CD14-positive monocyte (primary cell): ENCODE measurements around the gene FERMT2. TPM values are rescaled to one million over a fixed set of nuclear protein-coding genes. Genes with fewer than 3 reads are reported as not detected.

Experiments used
- DNase-seq, 3 donors: peaks; one replicate each; pipeline ENCODE4 v3.0.0-alpha.2; 2011 to 2022
- H2AFZ ChIP-seq: 2 replicates; pipeline ENCODE4 v1.6.0; 2012; ENCODE audit warnings: mild to moderate bottlenecking, low read depth, low read length, inconsistent platforms; ENCODE audit not compliant: insufficient read depth, poor library complexity, severe bottlenecking
- H3K27ac ChIP-seq, 2 donors: 1 replicate in 1 of 2; 2 replicates in 1 of 2; pipeline ENCODE4 v1.5.1; 2012 to 2013; ENCODE audit warnings: low read length in 2 of 2, control low read depth in 1 of 2, inconsistent platforms in 1 of 2, low read depth in 1 of 2, mild to moderate bottlenecking in 1 of 2
- H3K27me3 ChIP-seq, 2 donors: one replicate each; pipeline versions ENCODE4 v1.6.0 to v1.6.1; 2011 to 2013; ENCODE audit warnings: low read length in 2 of 2; ENCODE audit not compliant: control insufficient read depth in 2 of 2, insufficient read depth in 2 of 2
- H3K36me3 ChIP-seq, 2 donors: replicated peaks in 1 of 2; 1 replicate in 1 of 2; 2 replicates in 1 of 2; pipeline versions ENCODE4 v1.5.1 to v1.6.1; 2012 to 2013; ENCODE audit warnings: low read length in 2 of 2, control low read depth in 1 of 2, inconsistent platforms in 1 of 2, mild to moderate bottlenecking in 1 of 2; ENCODE audit not compliant: insufficient read depth in 2 of 2, control insufficient read depth in 1 of 2
- H3K4me1 ChIP-seq, 2 donors: 1 replicate in 1 of 2; 2 replicates in 1 of 2; pipeline versions ENCODE4 v1.5.1 to v1.6.1; 2012 to 2013; ENCODE audit warnings: low read length in 2 of 2, control low read depth in 1 of 2, inconsistent platforms in 1 of 2, mild to moderate bottlenecking in 1 of 2, moderate library complexity in 1 of 2; ENCODE audit not compliant: insufficient read depth in 2 of 2, control insufficient read depth in 1 of 2
- H3K4me2 ChIP-seq: replicated peaks from 2 replicates; pipeline ENCODE3; 2012; ENCODE audit warnings: low read length, moderate library complexity, mild to moderate bottlenecking; ENCODE audit not compliant: poor library complexity, severe bottlenecking; ENCODE audit errors: extremely low read depth
- H3K4me3 ChIP-seq, 3 experiments: fragments of 200-600 bp in 1 of 3; sonication (generic) in 1 of 3; replicated peaks in 1 of 3; 1 replicate in 2 of 3; 2 replicates in 1 of 3; pipeline ENCODE4 v1.5.1; 2011 to 2013; ENCODE audit warnings: low read length in 3 of 3, mild to moderate bottlenecking in 3 of 3, control low read depth in 2 of 3, low read depth in 2 of 3, inconsistent platforms in 1 of 3, moderate library complexity in 1 of 3
- H3K79me2 ChIP-seq: 2 replicates; pipeline ENCODE4 v1.6.0; 2012; ENCODE audit warnings: mild to moderate bottlenecking, control low read depth, inconsistent platforms, low read length, moderate library complexity; ENCODE audit not compliant: insufficient read depth
- H3K9ac ChIP-seq: 2 replicates; pipeline ENCODE4 v1.6.0; 2017; ENCODE audit warnings: low read length, mild to moderate bottlenecking; ENCODE audit not compliant: insufficient read depth, poor library complexity, severe bottlenecking
- H3K9me3 ChIP-seq, 2 donors: replicated peaks in 1 of 2; 1 replicate in 1 of 2; 2 replicates in 1 of 2; pipeline versions ENCODE4 v1.5.1 to v1.6.1; 2012 to 2013; ENCODE audit warnings: low read length in 2 of 2, control low read depth in 1 of 2; ENCODE audit not compliant: control insufficient read depth in 1 of 2, insufficient read depth in 1 of 2
- H4K20me1 ChIP-seq: 2 replicates; pipeline ENCODE4 v1.6.0; 2012; ENCODE audit warnings: mild to moderate bottlenecking, low read length, control low read depth, moderate library complexity; ENCODE audit not compliant: insufficient read depth
- H3K27ac Mint-ChIP-seq, 7 donors: one replicate each; pipeline ENCODE4 v1.8.0; 2020; ENCODE audit warnings: mild to moderate bottlenecking in 7 of 7, mixed read lengths in 7 of 7, moderate library complexity in 6 of 7, inconsistent platforms in 2 of 7
- H3K27me3 Mint-ChIP-seq, 3 donors: one replicate each; pipeline ENCODE4 v1.8.0; 2021 to 2022; ENCODE audit warnings: low read depth in 3 of 3, mild to moderate bottlenecking in 3 of 3, mixed read lengths in 3 of 3, moderate library complexity in 3 of 3, inconsistent platforms in 1 of 3
- H3K36me3 Mint-ChIP-seq, 2 donors: one replicate each; pipeline ENCODE4 v1.8.0; 2020; ENCODE audit warnings: mixed read lengths in 2 of 2, inconsistent platforms in 1 of 2, mild to moderate bottlenecking in 1 of 2
- H3K4me1 Mint-ChIP-seq: one replicate; pipeline ENCODE4 v1.8.0; 2020; ENCODE audit warnings: mild to moderate bottlenecking, mixed read lengths
- H3K4me3 Mint-ChIP-seq, 2 donors: one replicate each; pipeline ENCODE4 v1.8.0; 2020; ENCODE audit warnings: mild to moderate bottlenecking in 2 of 2, mixed read lengths in 2 of 2, moderate library complexity in 1 of 2
- H3K9me3 Mint-ChIP-seq, 7 donors: one replicate each; pipeline ENCODE4 v1.8.0; 2020 to 2022; ENCODE audit warnings: mixed read lengths in 7 of 7, mild to moderate bottlenecking in 6 of 7, moderate library complexity in 6 of 7, inconsistent platforms in 2 of 7
- WGBS: methylation state at CpG from one replicate; pipeline ENCODE4 v1.1.5; 2013; ENCODE audit warnings: missing lambda C conversion rate; ENCODE audit not compliant: insufficient coverage; 5-methylcytosine and 5-hydroxymethylcytosine counted together
- intact Hi-C, 2 donors: fragments of 100-400 bp; cut with micrococcal nuclease; formaldehyde crosslinking; loops; one replicate each; pipeline versions ENCODE4 v1.15.0 to v1.15.1; 2023
- polyA plus RNA-seq, 3 donors: library from polyadenylated mRNA; depleted of rRNA in 1 of 3; unstranded in 2 of 3; stranded (reverse) in 1 of 3; fragments of 300-500 nt in 2 of 3; fragments of >200 nt in 1 of 3; fragmentation: Illumina TruSeq in 2 of 3; gene quantifications; 1 replicate in 2 of 3; 2 replicates in 1 of 3; pipeline ENCODE4 v1.2.3, GENCODE V29; 2012 to 2021
- TF ChIP-seq, protein P1 (sequence below): fragments of 200-600 bp; IDR thresholded peaks from one replicate; pipeline ENCODE4 v1.8.0; 2022; ENCODE audit warnings: antibody characterized with exemption, mild to moderate bottlenecking

The FERMT2 gene
- polyA plus RNA-seq, 3 donors: not detected

DNA sequence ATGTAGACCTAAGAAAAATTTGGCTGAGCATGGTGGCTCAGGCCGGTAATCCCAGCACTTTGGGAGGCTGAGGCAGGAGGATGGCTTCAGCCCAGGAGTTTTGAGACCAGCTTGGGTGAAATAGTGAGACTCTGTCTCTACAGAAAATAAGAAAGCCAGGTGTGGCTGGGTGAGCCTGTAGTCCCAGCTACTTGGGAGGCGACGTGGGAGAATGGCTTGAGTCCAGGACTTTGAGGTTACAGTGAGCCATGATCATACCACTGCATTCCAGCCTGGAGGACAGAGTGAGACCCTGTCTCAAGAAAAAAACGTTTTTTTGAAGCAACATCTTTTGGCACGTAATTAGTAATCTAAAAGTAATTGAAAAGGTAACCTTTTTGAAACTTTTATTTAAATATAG lies 70.9 kb downstream of the FERMT2 start:
- Histone ChIP-seq H3K4me2 (no peak overlapping the region), H2AFZ (no peak overlapping the region), H3K4me1 (no peaks in the 10 kb centered on the region), H3K27me3 (no peaks in the 10 kb centered on the region), H3K9ac (no peak overlapping the region), H3K36me3 (no peaks in the 10 kb centered on the region), H3K79me2 (no peaks in the 10 kb centered on the region), H3K9me3 (no peaks in the 10 kb centered on the region), H3K27ac (no peak overlapping the region), H3K4me3 (no peak overlapping the region), H4K20me1 (no peaks in the 10 kb centered on the region)
- Mint-ChIP-seq H3K4me3 (no peak overlapping the region), H3K4me1 (no peaks in the 10 kb centered on the region), H3K27ac (no peak overlapping the region), H3K27me3 (no peaks in the 10 kb centered on the region), H3K9me3 (no peaks in the 10 kb centered on the region), H3K36me3 (no peaks in the 10 kb centered on the region)
- TF ChIP-seq, protein P1, sequence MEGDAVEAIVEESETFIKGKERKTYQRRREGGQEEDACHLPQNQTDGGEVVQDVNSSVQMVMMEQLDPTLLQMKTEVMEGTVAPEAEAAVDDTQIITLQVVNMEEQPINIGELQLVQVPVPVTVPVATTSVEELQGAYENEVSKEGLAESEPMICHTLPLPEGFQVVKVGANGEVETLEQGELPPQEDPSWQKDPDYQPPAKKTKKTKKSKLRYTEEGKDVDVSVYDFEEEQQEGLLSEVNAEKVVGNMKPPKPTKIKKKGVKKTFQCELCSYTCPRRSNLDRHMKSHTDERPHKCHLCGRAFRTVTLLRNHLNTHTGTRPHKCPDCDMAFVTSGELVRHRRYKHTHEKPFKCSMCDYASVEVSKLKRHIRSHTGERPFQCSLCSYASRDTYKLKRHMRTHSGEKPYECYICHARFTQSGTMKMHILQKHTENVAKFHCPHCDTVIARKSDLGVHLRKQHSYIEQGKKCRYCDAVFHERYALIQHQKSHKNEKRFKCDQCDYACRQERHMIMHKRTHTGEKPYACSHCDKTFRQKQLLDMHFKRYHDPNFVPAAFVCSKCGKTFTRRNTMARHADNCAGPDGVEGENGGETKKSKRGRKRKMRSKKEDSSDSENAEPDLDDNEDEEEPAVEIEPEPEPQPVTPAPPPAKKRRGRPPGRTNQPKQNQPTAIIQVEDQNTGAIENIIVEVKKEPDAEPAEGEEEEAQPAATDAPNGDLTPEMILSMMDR: no peak
- WGBS: 63% methylated on average over 3 of the region's 5 CpGs
- intact Hi-C loops: loop anchor here in 1 of 2 donors (10.0 kb wide), 1 partner anchor 85 kb away; no protein-coding TSS in a partner anchor
- DNase-seq: no peak

- peaks cover 0 to 1% of the 10 kb centered on the region in 2 donors for H3K4me1 ChIP-seq
- no peak overlapping the region for H3K4me3 ChIP-seq
- no peaks in the 10 kb centered on the region for H3K79me2 ChIP-seq
- no peak overlapping the region for H2AFZ ChIP-seq
- no peaks in the 10 kb centered on the region for H3K36me3 ChIP-seq
- no peaks in the 10 kb centered on the region for H4K20me1 ChIP-seq
- no peaks in the 10 kb centered on the region for H3K9me3 Mint-ChIP-seq
- H3K36me3 Mint-ChIP-seq: no peaks in the 10 kb centered on the region
- H3K27me3 ChIP-seq: no peaks in the 10 kb centered on the region
- peaks cover 0 to 1% (median 0%) of the 10 kb centered on the region in 3 donors for H3K27me3 Mint-ChIP-seq
- intact Hi-C loops: loop anchor here in 1 of 2 donors (10.0 kb wide), 1 partner anchor 86 kb away; no protein-coding TSS in a partner anchor
- WGBS: no CpG with 5 or more reads among the region's 3 CpGs
- H3K4me2 ChIP-seq: no peak overlapping the region
- no peaks in the 10 kb centered on the region for H3K9me3 ChIP-seq
- H3K9ac ChIP-seq: no peak overlapping the region
- no peak overlapping the region for H3K27ac ChIP-seq
- H3K4me3 Mint-ChIP-seq: no peak overlapping the region
- peaks cover under 1% of the 10 kb centered on the region for H3K4me1 Mint-ChIP-seq
- H3K27ac Mint-ChIP-seq: no peak overlapping the region
- TF ChIP-seq, protein P1: no peak
- no peak for DNase-seq
Observed at GRCh38 chr14:52878946-52879345, 71.9 kb downstream of the FERMT2 start.
